K562 (cell line): Measurements from ENCODE around the gene C17orf50. TPM values are rescaled to one million over a fixed set of nuclear protein-coding genes. Genes with fewer than 3 reads are reported as not detected.

ENCODE experiments used
- GTF2E2 ChIP-seq: fragments of 200-800 bp; sonication (Bioruptor generic); IDR thresholded peaks from 2 replicates; pipeline ENCODE4 v1.6.1; 2016; ENCODE audit warnings: missing genetic modification characterization, missing compliant biosample characterization
- PHB2 ChIP-seq: fragments of 450-650 bp; IDR thresholded peaks from 2 replicates; pipeline ENCODE4 v1.6.1; 2017; ENCODE audit warnings: low read depth
- RAD51 ChIP-seq: fragments of 450-650 bp; IDR thresholded peaks from 2 replicates; pipeline ENCODE4 v1.7.1; 2016; ENCODE audit warnings: low read depth, mild to moderate bottlenecking, borderline replicate concordance
- RBM25 ChIP-seq: fragments of 200-400 bp; formaldehyde crosslinking; IDR thresholded peaks from 2 replicates; pipeline ENCODE4 v1.6.1; 2018; ENCODE audit warnings: low read length, low read depth, moderate library complexity; ENCODE audit not compliant: severe bottlenecking
- SIX5 ChIP-seq, 2 experiments: IDR thresholded peaks; 2 replicates each; pipeline ENCODE4 v1.6.1; 2011; ENCODE audit warnings: low read length in 2 of 2, borderline replicate concordance in 1 of 2, low read depth in 1 of 2, mild to moderate bottlenecking in 1 of 2, moderate library complexity in 1 of 2; ENCODE audit not compliant: insufficient read depth in 1 of 2
- SNRNP70 ChIP-seq: fragments of 200-400 bp; formaldehyde crosslinking; optimal IDR thresholded peaks from 2 replicates; pipeline ENCODE3; 2017; ENCODE audit warnings: low read depth, low read length
- XRCC4 ChIP-seq: IDR thresholded peaks from one replicate; pipeline ENCODE4 v1.6.1; 2011; ENCODE audit not compliant: insufficient read depth, insufficient read length; ENCODE audit errors: extremely low read depth
- ZBED1 ChIP-seq: IDR thresholded peaks from 2 replicates; pipeline ENCODE4 v1.6.1; 2014
- ZNF197 ChIP-seq: fragments of 200-800 bp; sonication (Bioruptor generic); IDR thresholded peaks from 2 replicates; pipeline ENCODE4 v1.6.1; 2016; ENCODE audit warnings: low read depth, missing genetic modification characterization, missing compliant biosample characterization
- ZNF696 ChIP-seq: fragments of 250-450 bp; sonication (Bioruptor Pico); conservative IDR thresholded peaks from 2 replicates; pipeline ENCODE4 v1.4.0; 2020; ENCODE audit warnings: mild to moderate bottlenecking, moderate library complexity
- polyA plus RNA-seq, 8 experiments: library from polyadenylated mRNA; depleted of rRNA in 4 of 8; stranded (reverse) in 5 of 8; unstranded in 3 of 8; fragments of >200 nt; fragmentation: Nextera tagmentation in 2 of 8; fragmentation: Illumina TruSeq in 1 of 8; extraction: Ambion mirVana in 2 of 8; extraction: Trizol in 1 of 8; gene quantifications; 2 replicates each; pipeline versions ENCODE4 v1.2.1 to v1.2.3, GENCODE V29; 2011 to 2014; ENCODE audit warnings: inconsistent platforms in 1 of 8, missing spikeins in 1 of 8
- total RNA-seq, 7 experiments: library from RNA; depleted of rRNA in 6 of 7; stranded (reverse); fragments of >200 nt in 6 of 7; fragmentation: Illumina TruSeq in 2 of 7; extraction: Trizol in 2 of 7; gene quantifications; 2 replicates each; pipeline versions ENCODE4 v1.2.1 to v1.2.3, GENCODE V29; 2011 to 2021; ENCODE audit warnings: low replicate concordance in 1 of 7
- TF ChIP-seq, protein P1 (sequence below), 2 experiments: fragments of 450-650 bp; IDR thresholded peaks; 2 replicates each; pipeline ENCODE4 v1.6.1; 2016; ENCODE audit warnings: mild to moderate bottlenecking in 2 of 2, borderline replicate concordance in 1 of 2, low read depth in 1 of 2, moderate library complexity in 1 of 2
- TF ChIP-seq, protein P2 (sequence below): fragments of 250-450 bp; sonication (Bioruptor Pico); IDR thresholded peaks from 2 replicates; pipeline ENCODE4 v1.4.0; 2020; ENCODE audit warnings: mild to moderate bottlenecking, moderate library complexity, borderline replicate concordance
- TF ChIP-seq, protein P3 (sequence below): sonication (generic); formaldehyde crosslinking; IDR thresholded peaks from 2 replicates; pipeline ENCODE4 v1.8.0; 2022; ENCODE audit warnings: missing genetic modification reagents, mild to moderate bottlenecking, moderate library complexity, borderline replicate concordance

C17orf50 gene
- total and polyA plus RNA-seq, 9 of the 15 experiments (the other 6 are each of a cell fraction or from before 2014, with no cell fraction given), result not detected

DNA sequence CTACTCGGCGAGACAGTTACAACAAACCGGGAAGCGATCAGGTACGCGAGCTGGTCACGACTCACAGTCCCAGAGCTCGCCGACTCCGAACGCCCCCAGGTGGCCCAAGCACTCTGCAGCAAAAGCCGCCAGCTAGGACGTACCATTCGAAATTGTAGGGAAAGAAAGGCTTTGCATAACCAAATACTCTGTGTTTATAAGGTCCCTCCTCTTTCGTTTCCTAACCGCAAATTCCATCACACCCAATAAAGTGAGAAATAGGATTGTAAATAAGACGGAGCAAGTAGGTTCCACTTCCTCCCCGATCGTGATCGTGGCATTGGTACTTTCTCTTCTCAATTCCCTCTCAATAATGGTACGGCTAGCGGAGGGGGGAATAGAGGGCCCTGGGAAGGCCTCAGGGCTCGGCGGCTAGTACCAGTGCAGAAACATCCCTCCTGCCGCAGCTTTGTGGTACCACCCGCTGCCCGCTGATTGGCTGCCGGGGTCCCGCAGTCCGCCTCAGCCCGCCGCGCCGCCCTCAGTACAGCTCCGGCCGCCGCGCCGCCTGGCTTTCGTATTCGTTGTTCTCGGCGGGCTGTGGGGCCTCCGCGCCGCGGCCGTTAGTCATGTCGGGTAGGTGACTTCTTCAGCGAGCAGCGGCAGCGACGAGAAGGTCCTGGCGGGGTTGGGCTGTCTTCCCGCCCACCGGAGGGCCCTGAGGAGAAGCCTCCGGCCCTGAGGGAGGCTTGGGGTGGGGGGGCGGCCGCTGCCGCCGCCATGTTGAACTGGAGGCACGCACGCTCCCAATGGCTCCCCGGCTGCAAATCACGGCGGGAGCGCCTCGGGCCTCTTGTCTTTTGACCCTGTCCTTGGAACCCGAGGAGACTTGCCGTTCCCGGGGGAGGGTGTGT, 48.5 kb downstream of the C17orf50 start, which contains the start of gene TAF15 (continued):
- TF ChIP-seq, protein P1, sequence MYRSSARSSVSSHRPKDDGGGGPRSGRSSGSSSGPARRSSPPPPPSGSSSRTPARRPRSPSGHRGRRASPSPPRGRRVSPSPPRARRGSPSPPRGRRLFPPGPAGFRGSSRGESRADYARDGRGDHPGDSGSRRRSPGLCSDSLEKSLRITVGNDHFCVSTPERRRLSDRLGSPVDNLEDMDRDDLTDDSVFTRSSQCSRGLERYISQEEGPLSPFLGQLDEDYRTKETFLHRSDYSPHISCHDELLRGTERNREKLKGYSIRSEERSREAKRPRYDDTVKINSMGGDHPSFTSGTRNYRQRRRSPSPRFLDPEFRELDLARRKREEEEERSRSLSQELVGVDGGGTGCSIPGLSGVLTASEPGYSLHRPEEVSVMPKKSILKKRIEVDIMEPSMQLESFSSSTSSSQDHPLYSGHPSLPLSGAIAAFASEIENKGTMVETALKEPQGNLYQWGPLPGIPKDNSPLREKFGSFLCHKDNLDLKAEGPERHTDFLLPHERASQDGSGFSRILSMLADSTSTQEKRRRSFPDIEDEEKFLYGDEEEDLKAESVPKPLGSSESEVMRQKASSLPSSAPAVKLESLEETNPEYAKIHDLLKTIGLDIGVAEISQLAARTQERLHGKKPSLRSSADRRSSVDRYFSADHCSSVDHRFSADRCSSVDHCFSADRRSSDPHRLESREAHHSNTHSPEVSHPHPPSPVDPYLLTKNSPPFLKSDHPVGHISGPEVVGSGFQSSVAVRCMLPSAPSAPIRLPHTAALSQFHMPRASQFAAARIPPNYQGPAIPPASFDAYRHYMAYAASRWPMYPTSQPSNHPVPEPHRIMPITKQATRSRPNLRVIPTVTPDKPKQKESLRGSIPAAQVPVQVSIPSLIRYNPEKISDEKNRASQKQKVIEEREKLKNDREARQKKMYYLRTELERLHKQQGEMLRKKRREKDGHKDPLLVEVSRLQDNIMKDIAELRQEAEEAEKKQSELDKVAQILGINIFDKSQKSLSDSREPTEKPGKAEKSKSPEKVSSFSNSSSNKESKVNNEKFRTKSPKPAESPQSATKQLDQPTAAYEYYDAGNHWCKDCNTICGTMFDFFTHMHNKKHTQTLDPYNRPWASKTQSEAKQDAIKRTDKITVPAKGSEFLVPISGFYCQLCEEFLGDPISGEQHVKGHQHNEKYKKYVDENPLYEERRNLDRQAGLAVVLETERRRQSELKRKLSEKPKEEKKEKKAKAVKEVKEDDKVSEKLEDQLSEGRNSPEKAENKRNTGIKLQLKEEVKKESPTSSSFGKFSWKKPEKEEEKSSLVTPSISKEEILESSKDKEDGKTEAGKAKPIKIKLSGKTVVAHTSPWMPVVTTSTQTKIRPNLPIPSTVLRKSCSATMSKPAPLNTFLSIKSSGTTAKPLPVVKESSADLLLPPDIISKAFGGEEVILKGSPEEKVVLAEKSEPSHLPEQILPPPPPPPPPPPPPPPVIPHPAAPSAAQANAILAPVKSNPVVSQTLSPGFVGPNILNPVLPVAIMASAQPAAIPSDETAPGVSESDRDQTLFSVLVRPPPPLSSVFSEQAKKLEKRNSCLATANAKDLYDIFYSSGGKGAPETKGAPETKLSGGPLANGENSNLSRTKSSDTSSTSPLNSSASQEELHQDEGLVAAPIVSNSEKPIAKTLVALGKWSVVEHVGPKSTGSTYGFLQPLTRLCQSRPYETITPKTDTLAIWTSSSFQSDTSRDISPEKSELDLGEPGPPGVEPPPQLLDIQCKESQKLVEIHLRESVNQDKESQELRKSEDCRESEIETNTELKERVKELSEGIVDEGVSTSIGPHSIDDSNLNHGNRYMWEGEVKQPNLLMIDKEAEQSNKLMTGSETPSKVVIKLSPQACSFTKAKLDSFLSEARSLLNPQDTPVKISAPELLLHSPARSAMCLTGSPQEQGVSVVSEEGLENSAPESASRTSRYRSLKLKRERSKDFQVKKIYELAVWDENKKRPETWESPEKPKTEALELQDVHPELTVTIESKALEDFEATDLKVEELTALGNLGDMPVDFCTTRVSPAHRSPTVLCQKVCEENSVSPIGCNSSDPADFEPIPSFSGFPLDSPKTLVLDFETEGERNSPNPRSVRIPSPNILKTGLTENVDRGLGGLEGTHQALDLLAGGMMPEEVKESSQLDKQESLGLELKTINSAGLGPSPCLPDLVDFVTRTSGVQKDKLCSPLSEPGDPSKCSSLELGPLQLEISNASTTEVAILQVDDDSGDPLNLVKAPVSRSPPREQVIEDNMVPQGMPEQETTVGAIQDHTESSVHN (IDR thresholded peaks at IDR 0.05; ENCODE audit: borderline replicate concordance in 1 of 2, low read depth in 1 of 2), result no peak
- no peak for TF ChIP-seq SNRNP70
- TF ChIP-seq, protein P2, sequence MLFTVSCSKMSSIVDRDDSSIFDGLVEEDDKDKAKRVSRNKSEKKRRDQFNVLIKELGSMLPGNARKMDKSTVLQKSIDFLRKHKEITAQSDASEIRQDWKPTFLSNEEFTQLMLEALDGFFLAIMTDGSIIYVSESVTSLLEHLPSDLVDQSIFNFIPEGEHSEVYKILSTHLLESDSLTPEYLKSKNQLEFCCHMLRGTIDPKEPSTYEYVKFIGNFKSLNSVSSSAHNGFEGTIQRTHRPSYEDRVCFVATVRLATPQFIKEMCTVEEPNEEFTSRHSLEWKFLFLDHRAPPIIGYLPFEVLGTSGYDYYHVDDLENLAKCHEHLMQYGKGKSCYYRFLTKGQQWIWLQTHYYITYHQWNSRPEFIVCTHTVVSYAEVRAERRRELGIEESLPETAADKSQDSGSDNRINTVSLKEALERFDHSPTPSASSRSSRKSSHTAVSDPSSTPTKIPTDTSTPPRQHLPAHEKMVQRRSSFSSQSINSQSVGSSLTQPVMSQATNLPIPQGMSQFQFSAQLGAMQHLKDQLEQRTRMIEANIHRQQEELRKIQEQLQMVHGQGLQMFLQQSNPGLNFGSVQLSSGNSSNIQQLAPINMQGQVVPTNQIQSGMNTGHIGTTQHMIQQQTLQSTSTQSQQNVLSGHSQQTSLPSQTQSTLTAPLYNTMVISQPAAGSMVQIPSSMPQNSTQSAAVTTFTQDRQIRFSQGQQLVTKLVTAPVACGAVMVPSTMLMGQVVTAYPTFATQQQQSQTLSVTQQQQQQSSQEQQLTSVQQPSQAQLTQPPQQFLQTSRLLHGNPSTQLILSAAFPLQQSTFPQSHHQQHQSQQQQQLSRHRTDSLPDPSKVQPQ (CRISPR knock-in tag), result no peak
- TF ChIP-seq ZNF696, result no peak
- TF ChIP-seq, protein P3, sequence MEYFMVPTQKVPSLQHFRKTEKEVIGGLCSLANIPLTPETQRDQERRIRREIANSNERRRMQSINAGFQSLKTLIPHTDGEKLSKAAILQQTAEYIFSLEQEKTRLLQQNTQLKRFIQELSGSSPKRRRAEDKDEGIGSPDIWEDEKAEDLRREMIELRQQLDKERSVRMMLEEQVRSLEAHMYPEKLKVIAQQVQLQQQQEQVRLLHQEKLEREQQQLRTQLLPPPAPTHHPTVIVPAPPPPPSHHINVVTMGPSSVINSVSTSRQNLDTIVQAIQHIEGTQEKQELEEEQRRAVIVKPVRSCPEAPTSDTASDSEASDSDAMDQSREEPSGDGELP, result peak; percentile 62
- TF ChIP-seq GTF2E2 (tag), result peak; percentile 91
- TF ChIP-seq ZNF197 (CRISPR knock-in tag), result no peak
- peak; percentile 74 for TF ChIP-seq RBM25
- peak; percentile 15; the same call in 1 of the 2 replicates for TF ChIP-seq RAD51
- peak; percentile 36 to 50; a peak in 2 of 4 replicates for TF ChIP-seq SIX5 (IDR thresholded peaks at IDR 0.05; ENCODE audit: borderline replicate concordance in 1 of 2, insufficient read depth in 1 of 2, low read depth in 1 of 2, low read length in 2 of 2)
- TF ChIP-seq PHB2, result no peak
- peak; percentile 31; the same call in 1 of the 2 replicates for TF ChIP-seq ZBED1
- TF ChIP-seq XRCC4, result no peak
